NCI-H446 (cell line): ENCODE data around the gene DYNC1H1.

Source experiments
- DNase-seq, 2 experiments: peaks; one replicate each; lab custom pipeline; 2025; lab: John Stamatoyannopoulos, UW

The DYNC1H1 gene

GRCh38 chr14:101997429-101998336, 33.3 kb downstream of the DYNC1H1 start:
- DNase-seq = no peak

GRCh38 chr14:102000902-102001301, 36.5 kb downstream of the DYNC1H1 start:
- DNase-seq = no peak

GRCh38 chr14:102005336-102005735, 41.0 kb downstream of the DYNC1H1 start:
- no peak for DNase-seq

DNA sequence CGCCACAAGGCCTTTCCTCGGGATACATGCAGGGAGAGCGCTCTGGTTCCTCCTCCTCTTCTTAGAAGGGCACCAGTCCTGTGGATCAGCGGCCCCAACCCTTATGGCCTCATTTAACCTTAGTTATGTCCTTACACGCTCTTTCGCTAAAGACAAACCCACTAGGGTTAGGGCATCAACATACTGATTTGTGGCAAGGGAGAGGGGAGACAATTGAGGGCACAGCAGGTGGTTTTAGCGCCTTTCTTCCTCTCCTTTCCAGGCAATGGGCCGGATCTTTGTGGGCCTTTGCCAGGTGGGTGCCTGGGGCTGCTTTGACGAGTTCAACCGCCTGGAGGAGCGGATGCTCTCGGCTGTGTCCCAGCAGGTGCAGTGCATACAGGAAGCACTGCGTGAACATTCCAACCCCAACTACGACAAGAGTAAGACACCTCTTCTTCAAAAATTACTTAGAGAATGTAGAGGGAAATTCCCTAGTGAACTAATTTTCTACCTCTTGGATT, 43.6 kb downstream of the DYNC1H1 start:
- DNase-seq = no peak

- no peak for DNase-seq
Observed at GRCh38 chr14:102008891-102009290, 44.5 kb downstream of the DYNC1H1 start.

- DNase-seq = no peak
Observed at GRCh38 chr14:102011631-102012030, 47.3 kb downstream of the DYNC1H1 start.

DNA sequence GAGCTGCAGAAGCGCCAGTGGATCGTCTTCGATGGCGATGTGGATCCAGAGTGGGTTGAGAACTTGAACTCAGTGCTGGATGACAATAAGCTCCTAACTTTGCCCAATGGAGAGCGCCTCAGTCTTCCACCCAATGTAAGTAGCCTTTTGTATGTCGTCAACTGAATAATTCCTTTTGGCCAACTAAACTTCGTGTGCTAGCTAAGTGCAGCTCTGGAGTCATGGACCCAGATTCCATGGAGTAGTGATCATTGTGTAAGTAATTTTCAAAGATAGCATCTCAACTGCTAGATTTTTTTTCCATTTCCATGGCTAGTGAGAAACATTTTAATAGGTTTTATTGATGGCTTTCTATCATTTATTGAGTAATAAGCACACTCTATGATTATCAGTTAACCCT, 48.0 kb downstream of the DYNC1H1 start:
- no peak for DNase-seq

DNA sequence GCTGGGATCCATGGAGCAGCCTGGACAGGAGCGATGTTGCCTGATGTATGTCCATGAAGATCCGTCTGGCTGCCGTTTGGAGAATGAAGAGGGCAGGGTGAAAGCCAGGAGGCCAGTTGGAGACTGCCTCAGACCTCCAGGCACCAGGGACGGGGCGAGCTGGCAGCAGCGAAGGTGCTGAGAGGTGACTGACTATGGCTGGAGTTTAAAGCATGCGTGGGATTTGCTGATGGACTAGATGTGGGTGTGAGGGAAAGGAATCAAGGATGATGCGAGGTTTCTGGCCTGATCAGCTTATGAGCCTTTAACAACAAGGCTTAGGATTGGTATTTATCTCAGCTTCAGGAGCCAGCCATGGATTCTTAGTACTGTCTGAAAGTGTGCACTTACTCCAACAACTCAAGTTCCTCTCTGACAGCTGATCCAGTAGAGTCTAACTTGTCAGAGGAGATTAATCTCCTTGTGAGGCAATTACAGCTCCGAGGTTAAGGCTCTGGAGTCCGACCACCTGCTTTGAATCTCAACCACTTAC, 49.4 kb downstream of the DYNC1H1 start:
- DNase-seq = no peak

DNA sequence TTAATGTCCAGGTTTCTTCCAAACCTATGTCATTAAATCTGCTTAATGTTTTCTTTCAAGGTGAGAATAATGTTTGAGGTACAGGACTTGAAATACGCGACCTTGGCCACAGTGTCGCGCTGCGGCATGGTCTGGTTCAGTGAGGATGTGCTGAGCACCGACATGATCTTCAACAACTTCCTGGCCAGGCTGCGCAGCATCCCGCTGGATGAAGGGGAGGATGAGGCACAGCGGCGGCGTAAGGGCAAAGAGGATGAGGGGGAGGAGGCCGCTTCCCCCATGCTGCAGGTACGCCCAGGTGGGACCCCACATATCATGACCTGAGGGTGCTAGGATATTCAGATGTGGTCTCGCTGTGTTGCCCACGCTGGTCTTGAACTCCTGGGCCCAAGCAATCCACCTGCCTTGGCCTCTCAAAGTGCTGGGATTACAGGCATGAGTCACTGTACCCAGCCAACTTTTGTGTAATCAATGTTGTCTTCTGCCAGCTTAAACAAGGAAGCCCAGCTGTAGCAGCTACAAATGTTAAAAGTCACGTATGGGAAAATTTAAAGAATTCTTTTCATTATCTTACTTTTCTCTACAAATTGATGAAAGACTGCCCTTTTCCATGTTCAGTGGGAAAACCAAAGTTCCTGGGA, 50.8 kb downstream of the DYNC1H1 start:
- DNase-seq = no peak

- DNase-seq = no peak
Observed at GRCh38 chr14:102015771-102016170, 51.4 kb downstream of the DYNC1H1 start.

DNA sequence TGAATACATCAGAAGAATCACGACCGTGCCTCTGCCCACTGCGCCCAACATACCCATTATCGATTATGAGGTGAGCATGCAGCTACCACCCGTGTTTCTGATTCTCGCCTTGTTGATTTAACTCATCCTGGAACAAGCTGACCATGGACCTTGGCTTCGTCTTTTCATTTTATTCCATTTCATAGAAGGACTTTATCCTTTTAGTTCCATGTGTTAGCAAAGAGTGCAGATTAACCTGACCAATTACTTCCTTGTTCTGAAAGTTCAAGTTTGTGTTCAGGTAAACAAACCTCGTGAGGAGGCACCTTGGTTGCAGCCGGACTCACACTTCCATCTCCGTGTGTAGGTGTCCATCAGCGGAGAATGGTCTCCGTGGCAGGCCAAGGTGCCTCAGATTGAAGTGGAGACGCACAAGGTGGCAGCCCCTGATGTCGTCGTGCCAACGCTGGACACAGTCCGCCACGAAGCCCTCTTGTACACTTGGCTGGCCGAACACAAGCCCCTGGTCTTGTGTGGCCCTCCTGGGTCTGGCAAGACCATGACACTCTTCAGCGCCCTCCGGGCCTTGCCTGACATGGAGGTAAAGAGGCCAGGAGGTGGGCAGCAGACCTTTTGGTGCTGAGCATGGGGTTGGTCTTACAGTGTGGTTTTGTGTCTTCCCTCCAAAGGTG, 52.2 kb downstream of the DYNC1H1 start:
- no peak for DNase-seq

- no peak for DNase-seq
Observed at GRCh38 chr14:102018251-102018650, 53.9 kb downstream of the DYNC1H1 start.

DNA sequence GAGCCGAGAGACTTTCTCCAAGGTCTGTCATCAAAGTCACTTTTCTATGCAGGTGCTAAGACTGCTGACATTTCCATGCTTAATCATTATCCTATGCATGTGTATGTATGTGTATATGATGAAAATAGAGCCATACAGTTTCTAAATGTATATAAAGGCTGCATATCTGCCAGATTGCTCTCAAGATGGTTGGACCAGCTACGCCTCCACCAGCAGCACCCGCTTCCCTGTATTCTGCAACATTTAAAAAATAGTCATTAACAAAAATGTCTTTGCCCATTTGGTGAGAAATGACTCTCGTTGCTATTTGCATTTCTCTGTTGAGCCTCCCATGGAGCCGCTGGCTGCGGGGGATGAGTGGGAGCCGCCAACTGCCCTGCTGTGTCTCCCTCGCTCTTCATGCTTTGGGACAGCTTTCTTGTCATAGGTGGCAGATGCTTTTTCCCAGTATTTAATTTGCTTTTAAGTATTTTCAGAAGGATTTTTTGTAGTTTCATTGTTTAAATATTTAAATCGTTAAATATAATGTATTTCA, 54.7 kb downstream of the DYNC1H1 start:
- no peak for DNase-seq

- DNase-seq = no peak
Observed at GRCh38 chr14:102020058-102020971, 55.9 kb downstream of the DYNC1H1 start.

GRCh38 chr14:102026934-102027333, 62.6 kb downstream of the DYNC1H1 start:
- no peak for DNase-seq

GRCh38 chr14:102027951-102028350, 63.6 kb downstream of the DYNC1H1 start:
- no peak for DNase-seq

GRCh38 chr14:102028733-102029132, 64.4 kb downstream of the DYNC1H1 start:
- no peak for DNase-seq

DNA sequence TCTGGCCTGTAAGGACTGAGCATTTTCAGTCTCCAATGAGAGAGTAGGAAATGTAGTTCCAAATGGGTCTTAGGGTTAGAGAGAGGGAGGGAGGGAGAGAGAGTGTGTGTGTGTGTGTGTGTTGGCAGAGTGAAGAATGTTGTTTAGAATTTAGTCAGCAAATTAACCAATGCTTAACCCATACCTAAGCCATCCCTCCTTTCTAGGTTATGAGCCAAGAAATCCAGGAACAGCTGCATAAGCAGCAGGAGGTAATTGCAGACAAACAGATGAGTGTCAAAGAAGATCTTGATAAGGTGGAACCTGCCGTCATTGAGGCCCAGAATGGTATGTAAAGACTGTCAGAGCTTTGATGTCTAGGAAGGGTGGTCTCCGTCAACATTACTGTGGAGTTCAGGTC, 65.6 kb downstream of the DYNC1H1 start:
- DNase-seq = no peak

- no peak for DNase-seq
Observed at GRCh38 chr14:102033241-102033640, 68.9 kb downstream of the DYNC1H1 start.

DNA sequence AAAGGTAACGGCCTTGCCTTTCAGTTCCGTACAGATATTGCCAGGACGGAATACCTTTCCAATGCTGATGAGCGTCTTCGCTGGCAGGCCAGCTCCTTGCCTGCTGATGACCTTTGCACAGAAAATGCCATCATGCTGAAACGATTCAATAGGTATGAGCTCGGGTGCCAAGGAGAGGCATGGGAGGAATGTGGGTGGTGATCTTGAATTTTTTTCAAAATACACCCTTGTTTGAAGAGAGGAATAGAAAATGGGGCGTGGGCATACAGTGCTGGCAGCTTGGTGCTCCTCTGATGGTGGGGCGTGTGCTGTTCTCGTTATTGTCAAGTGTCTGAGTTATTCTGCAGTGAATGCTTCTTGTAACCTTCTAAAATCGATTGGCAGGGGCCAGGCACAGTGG, 69.9 kb downstream of the DYNC1H1 start:
- no peak for DNase-seq

- no peak for DNase-seq
Observed at GRCh38 chr14:102035914-102036313, 71.5 kb downstream of the DYNC1H1 start.
